HG03060 (cell line): ENCODE results near the gene DOCK4.

ENCODE experiments used
- ATAC-seq: cut with Tn5 transposase; IDR thresholded peaks from one replicate; pipeline ENCODE4 v1.9.1; 2021; ENCODE audit warnings: low read depth, moderate number of reproducible peaks; ENCODE audit not compliant: unreplicated experiment

Gene DOCK4

GRCh38 chr7:111796671-111797070, 409.5 kb downstream of the DOCK4 start:
- ATAC-seq, result no peak

GRCh38 chr7:111789870-111790269, 416.3 kb downstream of the DOCK4 start:
- no peak for ATAC-seq

- no peak for ATAC-seq
These were observed 417.2 kb downstream of the DOCK4 start for GRCh38 chr7:111789048-111789320.

GRCh38 chr7:111788286-111789047, 417.7 kb downstream of the DOCK4 start:
- no peak for ATAC-seq

GRCh38 chr7:111787741-111788140, 418.5 kb downstream of the DOCK4 start:
- ATAC-seq, result no peak

GRCh38 chr7:111787099-111787498, 419.1 kb downstream of the DOCK4 start:
- no peak for ATAC-seq

GRCh38 chr7:111785076-111785475, 421.1 kb downstream of the DOCK4 start:
- ATAC-seq, result no peak

GRCh38 chr7:111784296-111784695, 421.9 kb downstream of the DOCK4 start:
- no peak for ATAC-seq

GRCh38 chr7:111783854-111784253, 422.3 kb downstream of the DOCK4 start:
- ATAC-seq, result no peak

- ATAC-seq, result no peak
These were observed 425.7 kb downstream of the DOCK4 start for GRCh38 chr7:111780527-111780926.

- no peak for ATAC-seq
These were observed 431.0 kb downstream of the DOCK4 start for GRCh38 chr7:111775206-111775605.

GRCh38 chr7:111772716-111773115, 433.5 kb downstream of the DOCK4 start:
- ATAC-seq, result no peak

GRCh38 chr7:111771638-111772037, 434.6 kb downstream of the DOCK4 start:
- no peak for ATAC-seq

GRCh38 chr7:111770116-111770515, 436.1 kb downstream of the DOCK4 start:
- ATAC-seq, result no peak

- ATAC-seq, result no peak
These were observed 440.2 kb downstream of the DOCK4 start for GRCh38 chr7:111765751-111766643.

- no peak for ATAC-seq
These were observed 442.9 kb downstream of the DOCK4 start for GRCh38 chr7:111763221-111763801.

- no peak for ATAC-seq
These were observed 443.4 kb downstream of the DOCK4 start for GRCh38 chr7:111762799-111763198.

- ATAC-seq, result no peak
These were observed 444.0 kb downstream of the DOCK4 start for GRCh38 chr7:111762211-111762610.

GRCh38 chr7:111760043-111760442, 446.2 kb downstream of the DOCK4 start:
- ATAC-seq, result no peak

GRCh38 chr7:111758332-111758731, 447.9 kb downstream of the DOCK4 start:
- no peak for ATAC-seq

- no peak for ATAC-seq
These were observed 449.5 kb downstream of the DOCK4 start for GRCh38 chr7:111756687-111757178.
